IPS DF 6.9 (cell line): ENCODE results near the gene FYCO1.

Experiments used
- DNase-seq: peaks from one replicate; pipeline ENCODE4 v3.0.0-alpha.2; 2013; ENCODE audit warnings: low read depth, low spot score
- H3K27ac ChIP-seq: one replicate; pipeline ENCODE4 v1.5.1; 2013; ENCODE audit warnings: low read length, control low read depth
- H3K27me3 ChIP-seq: 2 replicates; pipeline ENCODE4 v1.6.1; 2013; ENCODE audit warnings: mild to moderate bottlenecking, low read length; ENCODE audit not compliant: control insufficient read depth, insufficient read depth
- H3K36me3 ChIP-seq: 2 replicates; pipeline ENCODE4 v1.6.1; 2013; ENCODE audit warnings: low read length; ENCODE audit not compliant: control insufficient read depth, insufficient read depth
- H3K4me1 ChIP-seq: 2 replicates; pipeline ENCODE4 v1.6.1; 2013; ENCODE audit warnings: low read length; ENCODE audit not compliant: control insufficient read depth, insufficient read depth
- H3K4me3 ChIP-seq: 2 replicates; pipeline ENCODE4 v1.5.1; 2013; ENCODE audit warnings: mild to moderate bottlenecking, low read length
- H3K9me3 ChIP-seq: 2 replicates; pipeline ENCODE4 v1.6.1; 2013; ENCODE audit warnings: low read length, inconsistent platforms; ENCODE audit not compliant: control insufficient read depth, insufficient read depth
- WGBS: extraction: QIAGEN DNeasy Blood & Tissue Kit; methylation state at CpG from one replicate; pipeline ENCODE4 v1.1.7; 2013; ENCODE audit warnings: mixed read lengths, missing lambda C conversion rate; ENCODE audit not compliant: insufficient read length, insufficient coverage; 5-methylcytosine and 5-hydroxymethylcytosine counted together

FYCO1 gene

GRCh38 chr3:45983770-45984169 is 11.9 kb downstream of the FYCO1 start:
- H3K4me3 ChIP-seq: no peak overlapping the region
- 0 out of 2 replicates have a peak, but pooled peaks cover 3% of the 10 kb centered on the region for H3K4me1 ChIP-seq
- no peaks in the 10 kb centered on the region for H3K27me3 ChIP-seq
- WGBS: no CpG with 5 or more reads among the region's 3 CpGs
- peaks cover 19% of the 10 kb centered on the region for H3K36me3 ChIP-seq
- no peak for DNase-seq
- no peaks in the 10 kb centered on the region for H3K9me3 ChIP-seq
- H3K27ac ChIP-seq: no peak overlapping the region

GRCh38 chr3:45981346-45982074 is 14.1 kb downstream of the FYCO1 start:
- no peak overlapping the region for H3K27ac ChIP-seq
- H3K4me3 ChIP-seq: no peak overlapping the region
- no peak for DNase-seq
- no CpG with 5 or more reads among the region's 2 CpGs for WGBS
- no peaks in the 10 kb centered on the region for H3K4me1 ChIP-seq
- H3K27me3 ChIP-seq: no peaks in the 10 kb centered on the region
- H3K9me3 ChIP-seq: no peaks in the 10 kb centered on the region
- H3K36me3 ChIP-seq: peaks cover 27% of the 10 kb centered on the region

GRCh38 chr3:45980819-45981218 is 14.8 kb downstream of the FYCO1 start:
- DNase-seq: no peak
- Histone ChIP-seq H3K4me3 (no peak overlapping the region), H3K36me3 (peaks cover 27% of the 10 kb centered on the region), H3K9me3 (no peaks in the 10 kb centered on the region), H3K27ac (no peak overlapping the region), H3K4me1 (no peaks in the 10 kb centered on the region), H3K27me3 (no peaks in the 10 kb centered on the region)
- no CpG with 5 or more reads among the region's 2 CpGs for WGBS

- no peaks in the 10 kb centered on the region for H3K27me3 ChIP-seq
- no peaks in the 10 kb centered on the region for H3K9me3 ChIP-seq
- WGBS: 100% methylated on average over 1 of the region's 7 CpGs
- peaks cover 27% of the 10 kb centered on the region for H3K36me3 ChIP-seq
- DNase-seq: no peak
- H3K27ac ChIP-seq: no peak overlapping the region
- no peak overlapping the region for H3K4me3 ChIP-seq
- H3K4me1 ChIP-seq: no peaks in the 10 kb centered on the region
Measured at GRCh38 chr3:45980229-45980813, 15.3 kb downstream of the FYCO1 start.

- no peak for DNase-seq
Measured at GRCh38 chr3:45979378-45979777, 16.2 kb downstream of the FYCO1 start.

GRCh38 chr3:45978006-45978761 is 17.4 kb downstream of the FYCO1 start:
- H3K27me3 ChIP-seq: no peaks in the 10 kb centered on the region
- no peaks in the 10 kb centered on the region for H3K9me3 ChIP-seq
- no CpG with 5 or more reads among the region's 5 CpGs for WGBS
- no peak overlapping the region for H3K27ac ChIP-seq
- H3K4me3 ChIP-seq: no peak overlapping the region
- no peaks in the 10 kb centered on the region for H3K4me1 ChIP-seq
- H3K36me3 ChIP-seq: peaks cover 25% of the 10 kb centered on the region; the same call in 1 of the 2 replicates
- no peak for DNase-seq

More at GRCh38 chr3:45979378-45979777, 16.2 kb downstream of the FYCO1 start:
- peaks cover 29% of the 10 kb centered on the region; the same call in 1 of the 2 replicates for H3K36me3 ChIP-seq
- no peak overlapping the region for H3K4me3 ChIP-seq
- no CpG with 5 or more reads among the region's 4 CpGs for WGBS
- H3K9me3 ChIP-seq: no peaks in the 10 kb centered on the region
- no peaks in the 10 kb centered on the region for H3K27me3 ChIP-seq
- H3K4me1 ChIP-seq: no peaks in the 10 kb centered on the region
- H3K27ac ChIP-seq: no peak overlapping the region

- Histone ChIP-seq H3K4me3 (no peak overlapping the region), H3K27ac (no peak overlapping the region), H3K27me3 (no peaks in the 10 kb centered on the region), H3K4me1 (no peaks in the 10 kb centered on the region), H3K9me3 (no peaks in the 10 kb centered on the region), H3K36me3 (peaks cover 22% of the 10 kb centered on the region; the same call in 1 of the 2 replicates)
- WGBS: no CpG with 5 or more reads among the region's 6 CpGs
- DNase-seq: no peak
Measured at GRCh38 chr3:45976191-45977091, 19.2 kb downstream of the FYCO1 start.

- H3K27ac ChIP-seq: no peak overlapping the region
- WGBS: no CpG with 5 or more reads among the region's 5 CpGs
- H3K9me3 ChIP-seq: no peaks in the 10 kb centered on the region
Measured at GRCh38 chr3:45975686-45976085, 19.9 kb downstream of the FYCO1 start.

GRCh38 chr3:45974686-45975085 is 20.9 kb downstream of the FYCO1 start:
- peaks cover 22% of the 10 kb centered on the region; the same call in 1 of the 2 replicates for H3K36me3 ChIP-seq
- no peaks in the 10 kb centered on the region for H3K27me3 ChIP-seq
- H3K27ac ChIP-seq: no peak overlapping the region
- H3K4me3 ChIP-seq: no peak overlapping the region
- no peaks in the 10 kb centered on the region for H3K9me3 ChIP-seq
- no peaks in the 10 kb centered on the region for H3K4me1 ChIP-seq
- WGBS: no CpG with 5 or more reads among the region's 4 CpGs
- DNase-seq: no peak

More at GRCh38 chr3:45975686-45976085, 19.9 kb downstream of the FYCO1 start:
- no peaks in the 10 kb centered on the region for H3K27me3 ChIP-seq
- no peak overlapping the region for H3K4me3 ChIP-seq
- no peaks in the 10 kb centered on the region for H3K4me1 ChIP-seq
- H3K36me3 ChIP-seq: peaks cover 22% of the 10 kb centered on the region; the same call in 1 of the 2 replicates
- DNase-seq: no peak
